ENCODE measurements around the gene ZNF750. TPM values are rescaled to one million over a fixed set of nuclear protein-coding genes. Genes with fewer than 3 reads are reported as not detected.

The ZNF750 gene
- total RNA-seq, 6 experiments from 2014 or later, result not detected

DNA sequence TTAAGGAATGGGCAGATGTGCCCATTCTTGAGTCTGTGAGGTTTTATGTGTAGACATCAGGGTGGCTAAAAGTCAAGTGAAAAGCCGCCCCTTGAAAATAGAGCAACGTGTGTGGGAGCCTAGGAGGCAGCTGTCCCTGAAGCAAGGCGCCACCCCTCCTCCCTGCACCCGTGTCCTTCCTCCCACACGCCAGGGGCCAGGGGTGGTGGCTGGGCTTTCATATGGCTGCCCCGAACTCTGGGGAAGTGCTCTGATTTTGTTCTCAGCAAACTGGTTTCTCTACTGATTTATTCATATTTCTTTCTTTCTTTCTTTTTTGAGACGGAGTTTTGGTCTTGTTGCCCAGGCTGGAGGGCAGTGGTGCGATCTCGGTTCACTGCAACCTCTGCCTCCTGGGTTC lies 4.7 kb downstream of the ZNF750 start:
- intact Hi-C loops (cut with DNase I), result no loop called here
- Histone ChIP-seq H3K27ac (no peak overlapping the region), H3K9me3 (no peaks in the 10 kb centered on the region), H3K4me1 (peaks cover 0 to 28% (median 10%) of the 10 kb centered on the region in 4 donors), H3K36me3 (no peaks in the 10 kb centered on the region), H3K4me3 (no peak overlapping the region), H3K27me3 (no peaks in the 10 kb centered on the region)
- DNase-seq (peak in 1 of 3 donors; percentile 12), ATAC-seq (no peak)
- TF ChIP-seq, protein P1, sequence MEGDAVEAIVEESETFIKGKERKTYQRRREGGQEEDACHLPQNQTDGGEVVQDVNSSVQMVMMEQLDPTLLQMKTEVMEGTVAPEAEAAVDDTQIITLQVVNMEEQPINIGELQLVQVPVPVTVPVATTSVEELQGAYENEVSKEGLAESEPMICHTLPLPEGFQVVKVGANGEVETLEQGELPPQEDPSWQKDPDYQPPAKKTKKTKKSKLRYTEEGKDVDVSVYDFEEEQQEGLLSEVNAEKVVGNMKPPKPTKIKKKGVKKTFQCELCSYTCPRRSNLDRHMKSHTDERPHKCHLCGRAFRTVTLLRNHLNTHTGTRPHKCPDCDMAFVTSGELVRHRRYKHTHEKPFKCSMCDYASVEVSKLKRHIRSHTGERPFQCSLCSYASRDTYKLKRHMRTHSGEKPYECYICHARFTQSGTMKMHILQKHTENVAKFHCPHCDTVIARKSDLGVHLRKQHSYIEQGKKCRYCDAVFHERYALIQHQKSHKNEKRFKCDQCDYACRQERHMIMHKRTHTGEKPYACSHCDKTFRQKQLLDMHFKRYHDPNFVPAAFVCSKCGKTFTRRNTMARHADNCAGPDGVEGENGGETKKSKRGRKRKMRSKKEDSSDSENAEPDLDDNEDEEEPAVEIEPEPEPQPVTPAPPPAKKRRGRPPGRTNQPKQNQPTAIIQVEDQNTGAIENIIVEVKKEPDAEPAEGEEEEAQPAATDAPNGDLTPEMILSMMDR (IDR thresholded peaks at IDR 0.05), result no peak
- no peak for TF ChIP-seq POLR2A (IDR thresholded peaks at IDR 0.05)
- WGBS (ENCODE audit: insufficient coverage, low coverage, low lambda C conversion rate, missing lambda C conversion rate), result 84% methylated on average over 6 of the region's 9 CpGs

DNA sequence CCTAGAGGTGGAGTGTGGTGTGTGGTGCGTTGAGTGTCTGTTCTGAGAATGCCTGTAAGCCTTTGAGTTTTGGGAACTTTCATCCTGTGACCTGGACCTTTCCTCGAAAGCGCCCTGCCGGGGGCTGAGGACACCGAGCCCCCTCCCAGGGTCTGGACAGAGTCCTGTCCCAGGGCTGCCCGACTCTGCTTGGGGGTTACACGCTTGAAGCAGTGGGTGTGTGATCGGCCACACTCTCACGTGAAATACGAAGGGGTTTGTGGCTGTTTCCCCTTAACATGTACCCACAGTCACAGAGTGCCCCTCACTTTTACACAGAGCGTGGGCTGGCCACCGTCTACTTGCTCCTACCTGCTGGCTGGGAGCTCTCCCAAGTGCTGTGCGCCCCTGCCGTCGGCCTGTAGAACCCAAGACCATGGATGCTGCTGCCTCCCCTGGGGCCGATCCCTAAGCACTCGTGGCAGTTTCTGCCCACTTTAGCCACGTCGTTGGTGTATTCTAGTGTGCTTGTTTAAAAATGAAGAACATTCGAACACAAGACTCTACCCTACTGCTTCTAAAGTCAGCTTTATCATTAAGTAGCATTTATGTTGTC lies 6.8 kb downstream of the ZNF750 start:
- no peaks in the 10 kb centered on the region for H3K9me3 ChIP-seq
- H3K36me3 ChIP-seq, result no peaks in the 10 kb centered on the region
- no peaks in the 10 kb centered on the region for H3K27me3 ChIP-seq
- H3K4me1 ChIP-seq, result peaks cover 0 to 19% (median 8%) of the 10 kb centered on the region in 4 donors
- WGBS (ENCODE audit: insufficient coverage, low coverage, low lambda C conversion rate, missing lambda C conversion rate), result 95% methylated on average over 11 of the region's 20 CpGs
- H3K27ac ChIP-seq, result no peak overlapping the region
- ATAC-seq (no peak), DNase-seq (peak in 1 of 3 donors; percentile 8)
- H3K4me3 ChIP-seq, result no peak overlapping the region
- intact Hi-C loops (cut with DNase I), result no loop called here
- no peak for TF ChIP-seq POLR2A (IDR thresholded peaks at IDR 0.05)
- TF ChIP-seq, protein P1 (IDR thresholded peaks at IDR 0.05), result no peak

DNA sequence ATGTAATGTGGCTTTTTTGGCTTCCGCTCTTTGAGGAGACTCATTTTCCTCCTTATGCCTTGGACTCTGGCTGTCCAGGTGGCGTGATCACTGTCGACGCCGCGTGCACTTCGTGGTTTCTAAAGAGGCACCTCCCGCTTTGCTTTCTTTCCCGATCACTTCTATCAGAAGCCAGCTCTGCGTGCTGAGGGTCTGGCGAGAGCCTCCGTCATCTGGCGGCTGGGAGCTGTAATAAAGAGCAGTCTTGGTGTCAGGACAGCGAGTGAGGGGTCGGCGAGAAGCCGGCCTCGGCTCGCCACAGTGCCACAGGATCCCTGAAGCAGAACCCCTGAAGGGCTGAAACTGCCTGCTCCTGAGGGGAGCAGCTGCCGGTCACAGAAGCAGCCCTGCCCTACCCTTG lies 7.4 kb downstream of the ZNF750 start:
- Histone ChIP-seq H3K27ac (no peak overlapping the region), H3K27me3 (no peaks in the 10 kb centered on the region), H3K4me1 (peaks cover 0 to 14% (median 6%) of the 10 kb centered on the region in 4 donors), H3K9me3 (no peaks in the 10 kb centered on the region), H3K4me3 (no peak overlapping the region), H3K36me3 (no peaks in the 10 kb centered on the region)
- ATAC-seq (no peak), DNase-seq (peak in 1 of 3 donors; percentile 11)
- intact Hi-C loops (cut with DNase I), result no loop called here
- WGBS (ENCODE audit: insufficient coverage, low coverage, low lambda C conversion rate, missing lambda C conversion rate), result 96% methylated on average over 12 of the region's 20 CpGs
- TF ChIP-seq POLR2A (IDR thresholded peaks at IDR 0.05), result no peak
- TF ChIP-seq, protein P1 (IDR thresholded peaks at IDR 0.05), result no peak

DNA sequence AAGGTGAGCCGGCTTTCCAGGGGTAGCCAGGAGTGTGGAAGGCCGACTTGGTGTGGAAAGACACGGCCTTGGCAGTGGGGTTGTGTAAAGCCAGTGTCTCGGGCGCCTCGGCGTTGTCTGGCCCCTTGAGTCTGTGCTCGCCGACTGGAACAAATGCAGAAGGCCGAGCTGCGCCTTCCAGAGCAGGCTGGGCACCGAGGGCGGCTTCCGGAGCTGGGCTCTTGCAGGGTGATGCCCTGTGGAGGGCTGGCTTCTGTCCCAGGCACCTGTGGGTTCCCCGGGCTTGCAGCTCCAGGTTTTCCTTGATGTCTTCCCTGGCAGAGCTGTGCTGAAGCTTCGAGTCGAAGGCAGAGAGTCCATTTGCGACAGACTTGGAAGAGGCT lies 8.0 kb downstream of the ZNF750 start:
- no peak overlapping the region for H3K4me3 ChIP-seq
- intact Hi-C loops (cut with DNase I), result no loop called here
- no peaks in the 10 kb centered on the region for H3K27me3 ChIP-seq
- TF ChIP-seq POLR2A (IDR thresholded peaks at IDR 0.05), result no peak
- TF ChIP-seq, protein P1 (IDR thresholded peaks at IDR 0.05), result no peak
- 100% methylated on average over 1 of the region's 18 CpGs for WGBS (ENCODE audit: insufficient coverage, low coverage, low lambda C conversion rate, missing lambda C conversion rate)
- no peaks in the 10 kb centered on the region for H3K9me3 ChIP-seq
- DNase-seq, result peak in 1 of 3 donors; percentile 4
- peaks cover 0 to 7% (median 3%) of the 10 kb centered on the region in 4 donors for H3K4me1 ChIP-seq
- ATAC-seq, result no peak
- H3K27ac ChIP-seq, result no peak overlapping the region
- no peaks in the 10 kb centered on the region for H3K36me3 ChIP-seq
